GM12891 (cell line): ENCODE measurements around the gene AP5Z1.

Experiments
- POLR2A ChIP-seq: IDR thresholded peaks from 2 replicates; pipeline ENCODE4 v1.6.1; 2011; ENCODE audit warnings: low read depth, low read length, control low read depth
- POLR2AphosphoS5 ChIP-seq: IDR thresholded peaks from 2 replicates; pipeline ENCODE4 v1.6.1; 2011; ENCODE audit warnings: low read depth, low read length, control low read depth
- SPI1 ChIP-seq: IDR thresholded peaks from 2 replicates; pipeline ENCODE4 v1.6.1; 2011; ENCODE audit warnings: low read depth, low read length, control low read depth

- no peak for TF ChIP-seq POLR2A
- TF ChIP-seq POLR2AphosphoS5: no peak
- TF ChIP-seq SPI1: no peak
Measured at GRCh38 chr7:4733936-4734528, 41.4 kb upstream of the AP5Z1 start.
